Stimulated activated CD8-positive, alpha-beta memory T cell treated with anti-CD3 and anti-CD28 coated beads, Interleukin-7, amount 100 ng/mL, for 24 hours (primary cell): ENCODE results near the gene SLC7A11.

Experiments used
- DNase-seq: peaks from one replicate; pipeline ENCODE4 v3.0.0-alpha.2; 2020; ENCODE audit warnings: low read depth

The SLC7A11 gene

GRCh38 chr4:138205531-138206233, 36.5 kb downstream of the SLC7A11 start:
- DNase-seq = no peak

- DNase-seq = no peak
Measured at GRCh38 chr4:138204507-138204906, 37.6 kb downstream of the SLC7A11 start.

GRCh38 chr4:138202686-138203085, 39.5 kb downstream of the SLC7A11 start:
- DNase-seq = no peak

- no peak for DNase-seq
Measured at GRCh38 chr4:138200236-138200590, 41.9 kb downstream of the SLC7A11 start.

- no peak for DNase-seq
Measured at GRCh38 chr4:138199568-138200235, 42.4 kb downstream of the SLC7A11 start.

GRCh38 chr4:138196153-138196552, 46.0 kb downstream of the SLC7A11 start:
- no peak for DNase-seq

GRCh38 chr4:138193963-138194362, 48.2 kb downstream of the SLC7A11 start:
- no peak for DNase-seq

GRCh38 chr4:138192113-138192512, 50.0 kb downstream of the SLC7A11 start:
- DNase-seq = no peak

- no peak for DNase-seq
Measured at GRCh38 chr4:138190452-138190858, 51.7 kb downstream of the SLC7A11 start.

GRCh38 chr4:138189206-138189605, 52.9 kb downstream of the SLC7A11 start:
- DNase-seq = no peak

- no peak for DNase-seq
Measured at GRCh38 chr4:138188406-138189084, 53.6 kb downstream of the SLC7A11 start.

GRCh38 chr4:138185859-138186645, 56.1 kb downstream of the SLC7A11 start:
- DNase-seq = no peak

- DNase-seq = no peak
Measured at GRCh38 chr4:138184886-138185285, 57.3 kb downstream of the SLC7A11 start.

GRCh38 chr4:138182838-138183426, 59.2 kb downstream of the SLC7A11 start:
- no peak for DNase-seq

GRCh38 chr4:138181287-138181686, 60.9 kb downstream of the SLC7A11 start:
- no peak for DNase-seq

- DNase-seq = no peak
Measured at GRCh38 chr4:138178566-138178965, 63.6 kb downstream of the SLC7A11 start.

- no peak for DNase-seq
Measured at GRCh38 chr4:138177278-138177968, 64.7 kb downstream of the SLC7A11 start.

- no peak for DNase-seq
Measured at GRCh38 chr4:138174981-138175794, 67.0 kb downstream of the SLC7A11 start.

- DNase-seq = no peak
Measured at GRCh38 chr4:138164208-138164607, 77.9 kb downstream of the SLC7A11 start.

GRCh38 chr4:138163171-138163570, 79.0 kb downstream of the SLC7A11 start:
- no peak for DNase-seq

- DNase-seq = no peak
Measured at GRCh38 chr4:138162259-138162658, 79.9 kb downstream of the SLC7A11 start.
